IMR-90 (cell line): ENCODE measurements around the gene SLC35F3. TPM values are rescaled to one million over a fixed set of nuclear protein-coding genes. Genes with fewer than 3 reads are reported as not detected.

Experiments used
- ATAC-seq: fragments of 200-7000 bp; cut with Tn5 transposase; 2 replicates; pipeline ENCODE4 v1.9.1; 2020; ENCODE audit warnings: low read depth, mild to moderate bottlenecking, moderate library complexity
- BruUV-seq: library from RNA; stranded (reverse); fragments of 400-500 nt; replicated peaks from 2 replicates; lab custom pipeline; 2021; lab: Mats Ljungman, UMichigan
- CTCF ChIA-PET: fragments of 300-600 bp; formaldehyde crosslinking; extraction: SDS; loops from one replicate; lab custom pipeline; 2021; ENCODE audit warnings: antibody characterized with exemption; lab: Yijun Ruan, JAX
- POLR2A ChIA-PET: fragments of 300-600 bp; sonication (Branson Sonifier 250); formaldehyde crosslinking; loops from one replicate; lab custom pipeline; 2022; ENCODE audit warnings: antibody characterized with exemption; ENCODE audit not compliant: unreplicated experiment; lab: Charles Lee
- DNase-seq: peaks from one replicate; pipeline ENCODE4 v3.0.0; 2013
- H2AFZ ChIP-seq: replicated peaks from 2 replicates; pipeline ENCODE3; 2013; ENCODE audit warnings: low read length, mild to moderate bottlenecking; ENCODE audit not compliant: poor library complexity
- H2AK5ac ChIP-seq: 2 replicates; pipeline ENCODE4 v1.6.1; 2013; ENCODE audit warnings: low read depth, low read length, inconsistent platforms
- H2AK9ac ChIP-seq: replicated peaks from 2 replicates; pipeline ENCODE3; 2013; ENCODE audit warnings: mild to moderate bottlenecking, low read depth, low read length, moderate library complexity; ENCODE audit not compliant: poor library complexity
- H2BK120ac ChIP-seq: 2 replicates; pipeline ENCODE4 v1.6.1; 2013; ENCODE audit warnings: low read depth, low read length, inconsistent platforms
- H2BK15ac ChIP-seq: 3 replicates; pipeline ENCODE4 v1.6.1; 2013; ENCODE audit warnings: low read depth, low read length, inconsistent platforms
- H2BK20ac ChIP-seq: 2 replicates; pipeline ENCODE4 v1.6.1; 2013; ENCODE audit warnings: low read depth, mild to moderate bottlenecking, inconsistent platforms, low read length, moderate library complexity
- H2BK5ac ChIP-seq: 2 replicates; pipeline ENCODE4 v1.6.1; 2013; ENCODE audit warnings: mild to moderate bottlenecking, low read depth, low read length, inconsistent platforms; ENCODE audit not compliant: poor library complexity, severe bottlenecking
- H3K14ac ChIP-seq: replicated peaks from 2 replicates; pipeline ENCODE4 v1.6.1; 2013; ENCODE audit warnings: low read depth, low read length, inconsistent platforms
- H3K18ac ChIP-seq: 2 replicates; pipeline ENCODE4 v1.6.1; 2013; ENCODE audit warnings: low read depth, low read length, control low read depth
- H3K23ac ChIP-seq: 2 replicates; pipeline ENCODE4 v1.6.1; 2013; ENCODE audit warnings: low read depth, low read length, inconsistent platforms
- H3K27ac ChIP-seq: 2 replicates; pipeline ENCODE4 v1.5.1; 2013; ENCODE audit warnings: mild to moderate bottlenecking, control low read depth, low read length; ENCODE audit not compliant: insufficient read depth
- H3K27me3 ChIP-seq: 2 replicates; pipeline ENCODE4 v1.6.1; 2013; ENCODE audit warnings: low read length; ENCODE audit not compliant: control insufficient read depth, insufficient read depth
- H3K36me3 ChIP-seq: 2 replicates; pipeline ENCODE4 v1.6.1; 2013; ENCODE audit warnings: low read length, mixed read lengths; ENCODE audit not compliant: control insufficient read depth, insufficient read depth
- H3K4ac ChIP-seq: 2 replicates; pipeline ENCODE4 v1.6.1; 2013; ENCODE audit warnings: low read depth, low read length, inconsistent platforms
- H3K4me1 ChIP-seq: 2 replicates; pipeline ENCODE4 v1.6.1; 2013; ENCODE audit warnings: low read length, mixed read lengths; ENCODE audit not compliant: control insufficient read depth, insufficient read depth
- H3K4me2 ChIP-seq: 2 replicates; pipeline ENCODE4 v1.6.1; 2013; ENCODE audit warnings: low read depth, mild to moderate bottlenecking, control low read depth, low read length, moderate library complexity
- H3K4me3 ChIP-seq: 2 replicates; pipeline ENCODE4 v1.5.1; 2013; ENCODE audit warnings: low read depth, mild to moderate bottlenecking, control low read depth, low read length, moderate library complexity; ENCODE audit not compliant: insufficient read depth
- H3K56ac ChIP-seq: 2 replicates; pipeline ENCODE4 v1.6.1; 2013; ENCODE audit warnings: low read length, inconsistent platforms; ENCODE audit not compliant: insufficient read depth; ENCODE audit errors: extremely low read depth
- H3K79me1 ChIP-seq, 2 experiments: 2 replicates each; pipeline ENCODE4 v1.6.1; 2013; ENCODE audit warnings: low read length in 2 of 2, inconsistent platforms in 1 of 2, low read depth in 1 of 2
- H3K9ac ChIP-seq: 2 replicates; pipeline ENCODE4 v1.6.1; 2013; ENCODE audit warnings: low read depth, low read length, control low read depth
- H3K9me1 ChIP-seq: 2 replicates; pipeline ENCODE4 v1.6.1; 2013; ENCODE audit warnings: low read length, inconsistent platforms; ENCODE audit not compliant: insufficient read depth
- H3K9me3 ChIP-seq: 2 replicates; pipeline ENCODE4 v1.6.1; 2013; ENCODE audit warnings: low read length; ENCODE audit not compliant: control insufficient read depth, insufficient read depth
- H4K20me1 ChIP-seq: 2 replicates; pipeline ENCODE4 v1.6.1; 2013; ENCODE audit warnings: low read length, inconsistent platforms; ENCODE audit not compliant: insufficient read depth
- H4K5ac ChIP-seq: 2 replicates; pipeline ENCODE4 v1.6.1; 2013; ENCODE audit warnings: mild to moderate bottlenecking, low read depth, low read length, control low read depth
- H4K8ac ChIP-seq, 2 experiments: 2 replicates each; pipeline ENCODE4 v1.6.1; 2013; ENCODE audit warnings: low read depth in 2 of 2, low read length in 2 of 2, control low read depth in 1 of 2, inconsistent platforms in 1 of 2
- H4K91ac ChIP-seq: 2 replicates; pipeline ENCODE4 v1.6.1; 2013; ENCODE audit warnings: low read depth, low read length, inconsistent platforms; ENCODE audit not compliant: insufficient read depth
- CEBPB ChIP-seq: IDR thresholded peaks from 2 replicates; pipeline ENCODE4 v1.6.1; 2012; ENCODE audit warnings: low read depth, low read length, improper control_type of control experiment
- CHD1 ChIP-seq: IDR thresholded peaks from 2 replicates; pipeline ENCODE4 v1.6.1; 2012; ENCODE audit warnings: low read depth, low read length, improper control_type of control experiment
- FOS ChIP-seq: fragments of 150-350 bp; IDR thresholded peaks from 2 replicates; pipeline ENCODE4 v1.6.1; 2016; ENCODE audit warnings: low read depth, low read length
- MAFK ChIP-seq: IDR thresholded peaks from 2 replicates; pipeline ENCODE4 v1.6.1; 2012; ENCODE audit warnings: low read depth, low read length, improper control_type of control experiment
- MAZ ChIP-seq: IDR thresholded peaks from 2 replicates; pipeline ENCODE4 v1.6.1; 2012; ENCODE audit warnings: low read depth, mild to moderate bottlenecking, low read length, improper control_type of control experiment, moderate library complexity, borderline replicate concordance
- MXI1 ChIP-seq: IDR thresholded peaks from 2 replicates; pipeline ENCODE4 v1.6.1; 2012; ENCODE audit warnings: low read depth, mild to moderate bottlenecking, low read length, moderate library complexity, borderline replicate concordance
- NFE2L2 ChIP-seq: fragments of 150-350 bp; IDR thresholded peaks from 2 replicates; pipeline ENCODE4 v1.6.1; 2016; ENCODE audit warnings: low read depth, mild to moderate bottlenecking, low read length
- RCOR1 ChIP-seq: IDR thresholded peaks from 2 replicates; pipeline ENCODE4 v1.6.1; 2012; ENCODE audit warnings: mild to moderate bottlenecking, low read length, improper control_type of control experiment; ENCODE audit not compliant: insufficient replicate concordance
- RFX5 ChIP-seq: IDR thresholded peaks from 2 replicates; pipeline ENCODE4 v1.8.0; 2012; ENCODE audit warnings: low read depth, mild to moderate bottlenecking, low read length, moderate library complexity
- SMC3 ChIP-seq: fragments of 150-350 bp; IDR thresholded peaks from 2 replicates; pipeline ENCODE4 v1.6.1; 2016; ENCODE audit warnings: low read depth, mild to moderate bottlenecking, antibody characterized with exemption, low read length, moderate library complexity
- WGBS, 2 experiments: methylation state at CpG; one replicate each; pipeline versions ENCODE4 v1.1.5 to v1.1.7; 2013; ENCODE audit warnings: missing lambda C conversion rate in 2 of 2; ENCODE audit not compliant: insufficient read length in 1 of 2; ENCODE audit errors: extremely low coverage in 2 of 2; 5-methylcytosine and 5-hydroxymethylcytosine counted together
- dilution Hi-C: fragments of 300-500 bp; cut with HindIII; formaldehyde crosslinking; loops from one replicate; pipeline ENCODE4 v1.14.3; 2018; ENCODE audit warnings: low sequenced_read_pairs; ENCODE audit not compliant: unreplicated experiment
- in situ Hi-C: fragments of 300-500 bp; cut with MboI; formaldehyde crosslinking; loops from 3 replicates; pipeline ENCODE4 v1.14.3; 2019; ENCODE audit warnings: low sequenced_read_pairs, inconsistent platforms, mixed read lengths
- intact Hi-C: fragments of 100-400 bp; cut with micrococcal nuclease; formaldehyde crosslinking; loops from 2 replicates; pipeline ENCODE4 v1.10.0; 2022
- polyA plus RNA-seq, 3 experiments: library from polyadenylated mRNA; depleted of rRNA; stranded (reverse); fragments of >200 nt; gene quantifications; 2 replicates each; pipeline ENCODE4 v1.2.3, GENCODE V29; 2012; ENCODE audit warnings: low replicate concordance in 1 of 3
- total RNA-seq: library from RNA; depleted of rRNA; stranded (reverse); fragments of >200 nt; gene quantifications from 2 replicates; pipeline ENCODE4 v1.2.3, GENCODE V29; 2012
- TF ChIP-seq, protein P1 (sequence below): fragments of 150-350 bp; IDR thresholded peaks from 2 replicates; pipeline ENCODE4 v1.6.1; 2016; ENCODE audit warnings: low read depth, mild to moderate bottlenecking, low read length, moderate library complexity, borderline replicate concordance
- TF ChIP-seq, protein P2 (sequence below): fragments of 150-350 bp; IDR thresholded peaks from 2 replicates; pipeline ENCODE4 v1.6.1; 2017; ENCODE audit warnings: mild to moderate bottlenecking, antibody characterized with exemption, low read length, low read depth

The SLC35F3 gene
- total and polyA plus RNA-seq, 2 of the 4 experiments (the other 2 are of a cell fraction), result under 0.01 to 0.17 TPM

DNA sequence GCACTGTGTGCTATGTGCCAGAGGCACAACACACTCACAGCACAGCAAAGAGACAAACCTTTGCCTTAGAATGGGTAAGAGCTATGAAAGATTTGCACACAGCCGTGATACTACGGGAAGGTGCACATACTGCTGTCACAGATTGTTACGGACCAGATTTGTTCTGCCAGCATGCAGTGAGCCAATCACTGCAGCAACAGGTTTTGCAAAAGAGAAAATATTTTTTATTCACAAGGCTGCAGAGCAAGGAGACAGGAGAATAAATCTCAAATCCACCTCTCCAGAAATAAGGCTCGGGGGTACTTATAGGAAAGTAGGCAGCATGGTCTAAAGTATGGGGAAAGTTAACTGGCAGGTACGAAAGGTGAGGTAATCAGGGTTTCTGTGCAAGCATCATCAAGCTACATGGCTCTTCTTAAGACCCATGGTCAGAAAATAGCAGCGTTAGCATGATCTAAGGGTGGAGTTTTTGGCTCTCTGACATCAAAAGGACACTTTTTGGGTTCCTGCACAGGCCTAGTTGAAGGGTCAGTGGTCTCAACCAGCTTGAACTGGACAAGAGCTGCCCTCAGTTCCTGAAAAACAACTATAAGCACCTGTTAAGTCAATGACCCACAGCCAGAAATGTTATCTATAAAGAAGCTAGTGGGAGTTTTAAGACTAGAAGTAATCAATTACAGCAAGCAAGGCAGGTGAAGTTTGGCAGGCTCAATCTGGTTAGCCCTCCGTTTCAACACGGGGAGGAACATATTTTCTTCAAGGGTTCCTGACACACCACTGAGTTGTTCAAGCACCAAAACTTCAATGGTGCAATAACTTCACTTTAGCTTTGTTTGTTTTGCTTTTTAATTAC, 186.0 kb downstream of the SLC35F3 start:
- H3K4me1 ChIP-seq, result no peaks in the 10 kb centered on the region
- no peak for ATAC-seq
- dilution Hi-C loops, result no loop called here
- H3K9me3 ChIP-seq, result no peaks in the 10 kb centered on the region; the same call in 1 of the 2 replicates
- H3K9me1 ChIP-seq, result no peaks in the 10 kb centered on the region
- no peak for DNase-seq
- H3K56ac ChIP-seq, result no peak overlapping the region
- ChIA-PET CTCF (no interaction called here), POLR2A (no interaction called here)
- in situ Hi-C loops, result no loop called here
- no peak overlapping the region for H4K5ac ChIP-seq
- H3K27ac ChIP-seq, result no peak overlapping the region
- H3K9ac ChIP-seq, result no peak overlapping the region
- 0 out of 2 replicates have a peak, but pooled peaks cover 1% of the 10 kb centered on the region for H3K27me3 ChIP-seq
- no peak overlapping the region for H2AFZ ChIP-seq
- no peak overlapping the region for H3K18ac ChIP-seq
- no peaks in the 10 kb centered on the region for H3K36me3 ChIP-seq
- no peaks in the 10 kb centered on the region for H3K79me1 ChIP-seq
- no peak overlapping the region for H3K4me2 ChIP-seq
- no peaks in the 10 kb centered on the region for H4K20me1 ChIP-seq
- H2AK5ac ChIP-seq, result no peak overlapping the region
- TF ChIP-seq CEBPB (no peak), FOS (no peak), RFX5 (no peak), NFE2L2 (no peak), SMC3 (no peak), MAFK (no peak), CHD1 (no peak), RCOR1 (no peak), MAZ (no peak), MXI1 (no peak)
- TF ChIP-seq, protein P1, sequence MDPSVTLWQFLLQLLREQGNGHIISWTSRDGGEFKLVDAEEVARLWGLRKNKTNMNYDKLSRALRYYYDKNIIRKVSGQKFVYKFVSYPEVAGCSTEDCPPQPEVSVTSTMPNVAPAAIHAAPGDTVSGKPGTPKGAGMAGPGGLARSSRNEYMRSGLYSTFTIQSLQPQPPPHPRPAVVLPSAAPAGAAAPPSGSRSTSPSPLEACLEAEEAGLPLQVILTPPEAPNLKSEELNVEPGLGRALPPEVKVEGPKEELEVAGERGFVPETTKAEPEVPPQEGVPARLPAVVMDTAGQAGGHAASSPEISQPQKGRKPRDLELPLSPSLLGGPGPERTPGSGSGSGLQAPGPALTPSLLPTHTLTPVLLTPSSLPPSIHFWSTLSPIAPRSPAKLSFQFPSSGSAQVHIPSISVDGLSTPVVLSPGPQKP, result no peak
- TF ChIP-seq, protein P2, sequence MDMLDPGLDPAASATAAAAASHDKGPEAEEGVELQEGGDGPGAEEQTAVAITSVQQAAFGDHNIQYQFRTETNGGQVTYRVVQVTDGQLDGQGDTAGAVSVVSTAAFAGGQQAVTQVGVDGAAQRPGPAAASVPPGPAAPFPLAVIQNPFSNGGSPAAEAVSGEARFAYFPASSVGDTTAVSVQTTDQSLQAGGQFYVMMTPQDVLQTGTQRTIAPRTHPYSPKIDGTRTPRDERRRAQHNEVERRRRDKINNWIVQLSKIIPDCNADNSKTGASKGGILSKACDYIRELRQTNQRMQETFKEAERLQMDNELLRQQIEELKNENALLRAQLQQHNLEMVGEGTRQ, result no peak
- H2BK120ac ChIP-seq, result no peak overlapping the region
- 80% methylated on average over 1 of the region's 8 CpGs; no CpG with 5 or more reads in 1 of the 2 experiments for WGBS, 2 experiments
- H2BK20ac ChIP-seq, result no peak overlapping the region
- H3K4ac ChIP-seq, result no peak overlapping the region
- BruUV-seq, result no TSS peak
- no peak overlapping the region for H4K91ac ChIP-seq
- H3K23ac ChIP-seq, result no peak overlapping the region
- no peak overlapping the region for H3K14ac ChIP-seq
- H2AK9ac ChIP-seq, result no peak overlapping the region
- no peak overlapping the region for H2BK5ac ChIP-seq
- H3K4me3 ChIP-seq, result no peak overlapping the region
- no peak overlapping the region for H4K8ac ChIP-seq
- intact Hi-C loops, result no loop called here
- no peak overlapping the region for H2BK15ac ChIP-seq
